ENCODE measurements around the gene CD300LG. TPM values are rescaled to one million over a fixed set of nuclear protein-coding genes. Genes with fewer than 3 reads are reported as not detected.
A peak's percentile ranks its signal among the peaks of the same experiment; 100 is the strongest.

CD300LG gene
- total RNA-seq, 2 donors from 2014 or later = 1.8 to 15.5 TPM

- H3K9me3 ChIP-seq = no peaks in the 10 kb centered on the region
- ATAC-seq = no peak
- no peaks in the 10 kb centered on the region for H3K36me3 ChIP-seq (replicated peaks in 1 of 2; ENCODE audit: insufficient read depth in 1 of 2, low read depth in 2 of 2)
- no peak overlapping the region for H3K4me3 ChIP-seq
- peak overlapping the region in 1 of 4 donors; percentile 28 for H3K27ac ChIP-seq
- H3K27me3 ChIP-seq = no peaks in the 10 kb centered on the region
- TF ChIP-seq CTCF (IDR thresholded peaks at IDR 0.05) (no peak), POLR2A (IDR thresholded peaks at IDR 0.05) (no peak)
- no peak for DNase-seq
- 58 to 66% methylated on average over 6 of the region's 6 CpGs for WGBS, 2 donors
- intact Hi-C loops (cut with DNase I) = no loop called here
- H3K4me1 ChIP-seq = peaks cover 3% of the 10 kb centered on the region
These were observed 26.8 kb downstream of the CD300LG start for GRCh38 chr17:43873815-43874214.

- intact Hi-C loops (cut with DNase I) = no loop called here
- WGBS, 2 donors = 20 to 47% methylated on average over 3 of the region's 3 CpGs
- H3K36me3 ChIP-seq (replicated peaks in 1 of 2; ENCODE audit: insufficient read depth in 1 of 2, low read depth in 2 of 2) = no peaks in the 10 kb centered on the region
- H3K27ac ChIP-seq = peak overlapping the region in 1 of 4 donors; percentile 28
- no peaks in the 10 kb centered on the region for H3K9me3 ChIP-seq
- no peak for TF ChIP-seq CTCF (IDR thresholded peaks at IDR 0.05)
- TF ChIP-seq POLR2A (IDR thresholded peaks at IDR 0.05) = no peak
- H3K4me3 ChIP-seq = no peak overlapping the region
- H3K4me1 ChIP-seq = peaks cover 4% of the 10 kb centered on the region
- peak; percentile 29 to 63 (median 50) for DNase-seq
- no peaks in the 10 kb centered on the region for H3K27me3 ChIP-seq
- ATAC-seq = peak; percentile 20
These were observed 27.3 kb downstream of the CD300LG start for GRCh38 chr17:43874293-43874692.

- ATAC-seq = no peak
- no peak for DNase-seq
- Histone ChIP-seq H3K27me3 (no peaks in the 10 kb centered on the region), H3K27ac (no peak overlapping the region), H3K9me3 (no peaks in the 10 kb centered on the region), H3K4me3 (no peak overlapping the region), H3K4me1 (peaks cover 4% of the 10 kb centered on the region), H3K36me3 (replicated peaks in 1 of 2; ENCODE audit: insufficient read depth in 1 of 2, low read depth in 2 of 2) (no peaks in the 10 kb centered on the region)
- 86 to 93% methylated on average over 3 of the region's 3 CpGs for WGBS, 2 donors
- TF ChIP-seq CTCF (IDR thresholded peaks at IDR 0.05) = no peak
- TF ChIP-seq POLR2A (IDR thresholded peaks at IDR 0.05) = no peak
- intact Hi-C loops (cut with DNase I) = no loop called here
These were observed 28.6 kb downstream of the CD300LG start for GRCh38 chr17:43875476-43876147.

DNA sequence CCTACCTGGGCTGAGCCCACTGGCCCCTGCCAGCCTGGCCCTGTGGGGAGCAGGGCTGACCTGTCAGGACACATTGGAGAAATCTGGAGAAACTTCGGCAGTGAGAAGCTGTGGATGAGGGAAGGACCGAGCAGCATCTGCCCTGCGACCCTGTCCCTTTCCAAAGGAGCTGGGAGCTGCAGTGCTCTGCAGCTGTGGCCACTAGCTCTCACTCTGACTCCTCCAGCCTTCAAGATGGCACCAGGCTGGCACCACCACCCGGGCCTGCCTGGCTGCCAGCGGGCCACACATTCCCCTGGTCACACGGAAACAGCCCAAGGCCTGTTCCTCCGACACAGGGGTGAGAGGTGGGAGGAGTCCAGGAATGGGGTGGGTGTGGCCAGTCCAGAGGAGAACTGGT, 30.1 kb downstream of the CD300LG start:
- ATAC-seq = no peak
- peaks cover 4% of the 10 kb centered on the region for H3K4me1 ChIP-seq
- H3K27ac ChIP-seq = no peak overlapping the region
- no peak overlapping the region for H3K4me3 ChIP-seq
- no peak for TF ChIP-seq POLR2A (IDR thresholded peaks at IDR 0.05)
- no peak for TF ChIP-seq CTCF (IDR thresholded peaks at IDR 0.05)
- no peaks in the 10 kb centered on the region for H3K27me3 ChIP-seq
- no peak for DNase-seq
- WGBS, 2 donors = 54 to 86% methylated on average over 4 to 7 of the region's 7 CpGs
- H3K9me3 ChIP-seq = no peaks in the 10 kb centered on the region
- intact Hi-C loops (cut with DNase I) = no loop called here
- H3K36me3 ChIP-seq (replicated peaks in 1 of 2; ENCODE audit: insufficient read depth in 1 of 2, low read depth in 2 of 2) = no peaks in the 10 kb centered on the region

All from body of pancreas (tissue), 4 donors.